IPS DF 6.9 (cell line): ENCODE measurements around the gene CHD3.

ENCODE experiments used
- DNase-seq: peaks from one replicate; pipeline ENCODE4 v3.0.0-alpha.2; 2013; ENCODE audit warnings: low read depth, low spot score
- H3K27ac ChIP-seq: one replicate; pipeline ENCODE4 v1.5.1; 2013; ENCODE audit warnings: low read length, control low read depth
- H3K27me3 ChIP-seq: 2 replicates; pipeline ENCODE4 v1.6.1; 2013; ENCODE audit warnings: mild to moderate bottlenecking, low read length; ENCODE audit not compliant: control insufficient read depth, insufficient read depth
- H3K36me3 ChIP-seq: 2 replicates; pipeline ENCODE4 v1.6.1; 2013; ENCODE audit warnings: low read length; ENCODE audit not compliant: control insufficient read depth, insufficient read depth
- H3K4me1 ChIP-seq: 2 replicates; pipeline ENCODE4 v1.6.1; 2013; ENCODE audit warnings: low read length; ENCODE audit not compliant: control insufficient read depth, insufficient read depth
- H3K4me3 ChIP-seq: 2 replicates; pipeline ENCODE4 v1.5.1; 2013; ENCODE audit warnings: mild to moderate bottlenecking, low read length
- H3K9me3 ChIP-seq: 2 replicates; pipeline ENCODE4 v1.6.1; 2013; ENCODE audit warnings: low read length, inconsistent platforms; ENCODE audit not compliant: control insufficient read depth, insufficient read depth
- WGBS: extraction: QIAGEN DNeasy Blood & Tissue Kit; methylation state at CpG from one replicate; pipeline ENCODE4 v1.1.7; 2013; ENCODE audit warnings: mixed read lengths, missing lambda C conversion rate; ENCODE audit not compliant: insufficient read length, insufficient coverage; 5-methylcytosine and 5-hydroxymethylcytosine counted together

The CHD3 gene

DNA sequence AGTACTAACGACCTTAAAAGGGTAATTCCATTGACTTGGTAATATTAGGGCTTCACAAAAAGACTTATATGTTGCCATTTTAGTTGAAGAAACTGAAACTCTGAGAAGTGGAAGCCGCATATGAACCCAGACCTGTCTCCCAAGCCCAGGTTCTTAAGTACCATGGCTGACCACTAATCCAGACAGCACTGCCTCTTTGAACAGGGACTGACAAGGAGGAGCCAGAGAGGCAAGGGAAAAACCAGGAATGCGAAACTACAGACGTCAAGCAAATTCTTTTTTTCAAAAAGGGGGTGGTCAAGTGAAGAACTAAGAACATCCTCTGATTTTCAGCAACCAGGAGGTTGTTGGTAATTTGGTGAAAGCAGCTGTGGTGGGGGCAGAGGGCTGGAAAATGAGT is 15.5 kb upstream of the CHD3 start:
- no CpG with 5 or more reads among the region's 4 CpGs for WGBS
- H3K36me3 ChIP-seq: no peaks in the 10 kb centered on the region
- H3K9me3 ChIP-seq: no peaks in the 10 kb centered on the region
- H3K27me3 ChIP-seq: no peaks in the 10 kb centered on the region
- DNase-seq: no peak
- no peak overlapping the region for H3K4me3 ChIP-seq
- no peaks in the 10 kb centered on the region for H3K4me1 ChIP-seq
- H3K27ac ChIP-seq: no peak overlapping the region

DNA sequence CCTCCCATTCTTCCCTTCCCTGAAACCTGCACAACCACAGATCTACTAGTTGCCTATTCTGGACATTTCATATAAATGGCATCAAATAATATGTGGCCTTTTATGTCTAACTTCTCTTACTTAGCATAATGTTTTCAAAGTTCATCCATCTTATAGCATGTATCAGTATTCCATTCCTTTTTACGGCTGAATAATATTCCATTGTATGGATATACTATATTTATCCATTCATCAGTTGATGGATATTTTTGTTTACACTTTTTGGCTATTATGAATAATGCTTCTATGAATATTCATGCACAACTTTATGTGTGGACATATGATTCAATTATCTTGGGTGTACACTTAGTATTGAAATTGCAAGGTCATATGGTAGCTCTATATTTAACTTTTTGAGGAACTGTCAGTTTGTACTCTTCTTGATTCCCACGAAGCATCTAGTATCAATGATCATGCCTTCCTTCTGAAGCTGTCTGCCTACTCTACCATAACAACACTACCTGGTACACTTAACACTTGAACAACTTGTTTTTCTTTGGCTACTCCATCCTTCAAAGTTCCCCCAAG is 12.7 kb upstream of the CHD3 start:
- Histone ChIP-seq H3K27ac (no peak overlapping the region), H3K9me3 (no peaks in the 10 kb centered on the region), H3K4me1 (no peaks in the 10 kb centered on the region), H3K27me3 (no peaks in the 10 kb centered on the region), H3K36me3 (no peaks in the 10 kb centered on the region), H3K4me3 (no peak overlapping the region)
- no peak for DNase-seq
- no CpG with 5 or more reads among the region's 2 CpGs for whole genome bisulfite sequencing

DNA sequence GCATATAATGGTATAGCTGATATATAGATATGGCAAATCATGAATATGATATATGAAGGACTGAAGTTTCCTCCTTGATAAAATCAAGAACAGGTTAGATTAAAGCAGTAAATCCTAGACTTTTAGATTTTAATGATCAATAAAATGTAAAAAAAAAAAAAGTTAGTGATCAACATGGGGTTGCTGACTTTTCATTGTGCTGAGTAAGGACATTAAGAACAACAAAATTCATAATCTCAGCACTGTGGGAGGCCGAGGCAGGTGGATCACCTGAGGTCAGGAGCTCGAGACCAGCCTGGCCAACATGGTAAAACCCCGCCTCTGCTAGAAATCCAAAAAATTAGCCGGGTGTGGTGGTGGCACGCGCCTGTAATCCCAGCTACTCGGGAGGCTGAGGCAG is 10.4 kb upstream of the CHD3 start:
- Histone ChIP-seq H3K4me3 (no peak overlapping the region), H3K27ac (no peak overlapping the region), H3K36me3 (no peaks in the 10 kb centered on the region), H3K27me3 (no peaks in the 10 kb centered on the region), H3K9me3 (no peaks in the 10 kb centered on the region), H3K4me1 (no peaks in the 10 kb centered on the region)
- WGBS: no CpG with 5 or more reads among the region's 7 CpGs
- DNase-seq: no peak

DNA sequence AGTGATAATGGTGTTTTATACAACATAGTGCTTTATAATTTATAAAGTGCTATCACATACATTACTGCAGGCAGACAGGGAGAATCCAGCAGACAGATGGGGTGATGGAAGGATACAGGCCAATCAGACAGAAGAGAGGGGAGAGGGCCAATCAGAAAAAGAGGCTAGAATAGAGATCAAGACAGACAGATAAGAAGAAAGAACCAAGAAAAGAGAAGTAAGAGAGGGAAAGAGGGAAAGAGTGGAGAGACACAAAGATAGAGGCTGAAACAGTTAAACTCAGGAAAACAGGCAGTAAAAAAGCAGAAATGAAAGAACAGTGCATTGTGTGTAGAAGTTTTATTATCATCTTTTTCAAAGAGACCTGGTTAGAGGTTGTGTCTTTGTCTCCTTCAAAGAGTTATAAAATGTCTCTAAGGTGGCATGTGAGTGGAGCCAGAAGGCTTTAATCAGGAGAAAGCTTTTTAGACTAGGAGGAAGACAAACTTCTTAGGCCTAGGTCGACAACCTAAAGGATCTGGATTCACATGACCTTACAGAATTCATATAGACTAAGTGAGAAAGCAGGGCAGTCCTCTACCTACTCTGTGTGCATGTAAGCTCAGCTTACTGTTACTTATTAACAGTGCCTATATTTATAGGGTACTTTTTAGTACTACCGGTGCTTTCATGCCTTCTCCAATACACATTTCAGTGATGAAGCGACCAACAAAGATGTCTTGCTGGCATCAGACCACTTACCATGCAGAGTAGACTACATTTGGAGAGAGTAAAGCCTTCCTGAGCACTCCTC is 8.3 kb upstream of the CHD3 start:
- no CpG with 5 or more reads among the region's 3 CpGs for WGBS
- no peaks in the 10 kb centered on the region for H3K36me3 ChIP-seq
- no peaks in the 10 kb centered on the region for H3K9me3 ChIP-seq
- H3K4me1 ChIP-seq: no peaks in the 10 kb centered on the region
- H3K4me3 ChIP-seq: no peak overlapping the region
- no peaks in the 10 kb centered on the region for H3K27me3 ChIP-seq
- DNase-seq: no peak
- H3K27ac ChIP-seq: no peak overlapping the region

DNA sequence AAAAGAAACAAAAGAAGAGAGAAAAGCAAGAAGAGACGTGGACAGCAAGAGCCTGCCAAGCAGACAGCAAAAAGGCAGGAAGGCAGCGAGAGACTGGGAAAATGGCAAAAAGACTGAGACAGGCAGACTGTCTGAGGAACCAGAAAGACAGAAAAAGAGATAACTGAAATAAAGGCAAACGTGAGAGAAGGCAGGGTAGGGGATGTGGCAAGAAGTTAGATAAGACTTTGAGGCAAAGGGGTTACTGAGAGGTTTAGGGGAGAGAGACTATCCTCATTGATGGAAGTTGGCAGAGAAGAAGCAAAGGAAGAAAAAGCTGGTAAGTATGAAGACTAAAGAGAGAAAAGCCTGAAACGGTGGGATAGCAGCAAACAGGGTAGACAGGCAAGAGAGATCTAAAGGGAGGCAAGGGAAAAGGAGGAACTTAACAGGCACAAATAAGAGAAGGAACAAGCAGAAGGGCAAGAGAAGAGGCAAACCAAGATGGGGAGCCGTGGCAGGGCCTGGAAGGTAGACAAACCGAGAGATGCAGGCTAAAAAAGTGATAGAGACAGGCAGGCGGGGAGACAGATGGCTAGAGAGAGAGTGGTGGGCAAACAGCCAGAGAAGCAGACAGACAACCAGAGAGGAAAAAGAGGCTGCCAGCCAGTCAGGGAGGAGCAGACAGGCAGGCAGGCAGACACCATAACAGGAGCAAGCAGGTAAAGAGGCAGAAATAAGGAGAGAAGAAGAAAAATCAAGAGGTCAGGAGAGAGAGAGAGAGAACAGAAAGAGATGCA is 7.1 kb upstream of the CHD3 start:
- H3K27ac ChIP-seq: no peak overlapping the region
- H3K4me1 ChIP-seq: 0 out of 2 replicates have a peak, but pooled peaks cover 2% of the 10 kb centered on the region

DNA sequence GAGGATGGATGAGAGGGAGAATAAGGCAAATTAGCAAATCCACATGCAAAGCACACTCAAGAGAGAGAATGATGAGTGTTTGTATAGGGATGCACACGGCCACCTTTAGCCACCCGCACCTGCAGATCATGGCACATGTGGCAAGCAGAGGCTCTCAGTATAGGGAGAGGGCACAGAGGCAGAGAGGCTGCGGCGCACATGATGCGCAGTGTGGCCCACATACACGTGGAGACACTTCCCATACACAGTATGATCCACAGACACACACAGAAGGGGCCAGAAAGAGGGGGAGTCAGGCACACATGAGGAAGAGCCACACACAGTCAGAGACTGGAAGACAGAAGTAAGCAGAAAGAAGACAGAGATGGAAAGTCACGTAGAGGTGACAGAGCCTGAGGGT is 6.5 kb upstream of the CHD3 start:
- H3K27ac ChIP-seq: no peak overlapping the region
- WGBS: no CpG with 5 or more reads among the region's 7 CpGs
- H3K4me3 ChIP-seq: no peak overlapping the region
- 0 out of 2 replicates have a peak, but pooled peaks cover 2% of the 10 kb centered on the region for H3K4me1 ChIP-seq
- H3K9me3 ChIP-seq: no peaks in the 10 kb centered on the region
- no peaks in the 10 kb centered on the region for H3K36me3 ChIP-seq
- no peak for DNase-seq
- no peaks in the 10 kb centered on the region; the same call in 1 of the 2 replicates for H3K27me3 ChIP-seq

More for the DNA sequence above, 7.1 kb upstream of the CHD3 start:
- no peak for DNase-seq
- H3K36me3 ChIP-seq: no peaks in the 10 kb centered on the region
- H3K9me3 ChIP-seq: no peaks in the 10 kb centered on the region
- H3K27me3 ChIP-seq: no peaks in the 10 kb centered on the region; the same call in 1 of the 2 replicates
- H3K4me3 ChIP-seq: no peak overlapping the region
- WGBS: no CpG with 5 or more reads among the region's 7 CpGs

DNA sequence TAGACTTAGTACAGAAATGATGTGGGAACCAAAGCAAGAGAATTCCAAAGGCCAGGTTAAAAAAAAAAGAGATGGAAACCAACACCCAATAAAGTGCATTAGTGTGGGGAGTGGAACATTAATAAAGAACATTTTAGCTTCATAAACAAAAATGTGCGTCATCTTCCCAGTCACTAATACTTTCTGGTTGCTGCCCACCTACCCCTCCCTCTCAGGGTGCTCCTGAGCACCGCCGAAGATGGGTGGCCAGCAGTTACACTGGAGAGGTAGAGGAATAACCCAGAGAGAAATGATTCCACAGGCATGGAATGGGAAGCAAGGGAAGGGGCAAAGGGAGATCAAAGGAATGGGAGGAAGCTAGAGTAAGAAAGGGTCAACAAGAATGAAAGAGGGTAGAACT is 6.0 kb upstream of the CHD3 start:
- WGBS: no CpG with 5 or more reads among the region's 3 CpGs
- H3K4me1 ChIP-seq: 0 out of 2 replicates have a peak, but pooled peaks cover 2% of the 10 kb centered on the region
- no peak overlapping the region for H3K4me3 ChIP-seq
- no peaks in the 10 kb centered on the region; the same call in 1 of the 2 replicates for H3K27me3 ChIP-seq
- no peaks in the 10 kb centered on the region for H3K36me3 ChIP-seq
- no peak for DNase-seq
- no peak overlapping the region for H3K27ac ChIP-seq
- no peaks in the 10 kb centered on the region for H3K9me3 ChIP-seq

DNA sequence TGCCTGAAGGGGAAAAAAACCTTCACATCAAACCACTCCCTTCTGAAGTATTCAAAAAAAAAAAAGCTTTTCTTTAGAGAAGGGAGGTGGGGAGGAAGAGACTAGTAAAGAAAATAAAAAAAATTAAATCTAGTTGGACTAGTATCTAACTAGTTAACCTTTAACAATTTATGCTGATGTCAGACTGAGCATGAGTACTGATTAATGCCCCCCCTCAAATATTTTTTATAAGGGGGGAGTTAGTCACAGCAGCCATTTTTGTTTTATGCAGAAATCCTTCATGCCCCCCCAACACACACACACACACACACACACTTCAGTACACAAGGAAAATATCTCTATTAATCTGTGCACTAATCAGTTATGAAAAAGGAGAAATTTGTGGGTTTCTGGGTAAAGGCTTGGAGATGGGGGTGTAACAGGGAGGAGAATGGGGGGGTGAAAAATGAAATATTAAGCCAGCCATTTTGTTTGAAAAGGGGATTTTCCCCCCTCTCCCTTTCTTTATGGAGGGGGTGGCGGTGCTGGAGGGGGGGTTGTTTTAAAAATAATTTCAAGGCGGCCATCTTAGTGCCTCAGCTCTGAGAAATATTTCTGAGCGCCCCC is 4.7 kb upstream of the CHD3 start:
- no peak for DNase-seq
- no CpG with 5 or more reads among the region's 3 CpGs for WGBS
- Histone ChIP-seq H3K27me3 (no peaks in the 10 kb centered on the region; the same call in 1 of the 2 replicates), H3K4me1 (peaks cover 4% of the 10 kb centered on the region), H3K4me3 (no peak overlapping the region), H3K36me3 (no peaks in the 10 kb centered on the region), H3K27ac (no peak overlapping the region), H3K9me3 (no peaks in the 10 kb centered on the region)

DNA sequence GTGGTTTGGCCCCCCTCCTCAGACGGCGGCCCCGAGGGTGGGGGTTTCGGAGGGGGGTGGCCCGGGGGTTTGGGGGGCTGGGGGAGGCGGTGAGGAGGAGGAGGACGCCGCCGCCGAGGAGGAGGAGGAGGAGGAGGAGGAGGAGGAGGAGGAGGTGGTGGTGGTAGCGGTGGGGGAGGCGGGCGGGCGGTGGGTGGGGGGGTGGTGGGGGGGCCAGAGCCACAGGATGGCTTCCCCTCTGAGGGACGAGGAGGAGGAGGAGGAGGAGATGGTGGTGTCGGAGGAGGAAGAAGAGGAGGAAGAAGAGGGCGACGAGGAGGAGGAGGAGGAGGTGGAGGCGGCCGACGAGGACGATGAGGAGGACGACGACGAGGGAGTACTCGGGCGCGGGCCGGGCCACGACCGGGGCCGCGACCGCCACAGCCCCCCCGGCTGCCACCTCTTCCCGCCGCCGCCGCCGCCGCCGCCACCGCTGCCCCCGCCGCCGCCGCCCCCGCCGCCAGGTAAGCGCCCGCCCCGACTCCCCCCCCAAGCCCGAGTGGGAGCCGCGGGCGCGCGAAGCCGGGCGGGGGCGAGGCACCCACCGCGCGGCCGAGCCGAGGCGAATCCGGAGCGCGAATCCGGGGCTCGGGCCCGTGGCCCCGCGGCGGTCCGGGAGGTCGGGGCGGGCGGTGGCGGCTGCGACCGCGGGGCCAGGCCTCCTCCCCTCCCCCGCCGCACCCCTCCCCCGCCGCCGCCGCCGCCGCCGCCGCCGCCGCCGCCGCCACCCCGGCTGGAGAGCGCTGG is 3.8 kb upstream of the CHD3 start:
- no CpG with 5 or more reads among the region's 100 CpGs for WGBS
- Histone ChIP-seq H3K27me3 (no peaks in the 10 kb centered on the region; the same call in 1 of the 2 replicates), H3K4me3 (peak overlapping the region; percentile 69), H3K9me3 (no peaks in the 10 kb centered on the region), H3K4me1 (peaks cover 4% of the 10 kb centered on the region), H3K27ac (no peak overlapping the region), H3K36me3 (no peaks in the 10 kb centered on the region)
- DNase-seq: no peak
